ENCODE results near the gene PRKCH.

DNA sequence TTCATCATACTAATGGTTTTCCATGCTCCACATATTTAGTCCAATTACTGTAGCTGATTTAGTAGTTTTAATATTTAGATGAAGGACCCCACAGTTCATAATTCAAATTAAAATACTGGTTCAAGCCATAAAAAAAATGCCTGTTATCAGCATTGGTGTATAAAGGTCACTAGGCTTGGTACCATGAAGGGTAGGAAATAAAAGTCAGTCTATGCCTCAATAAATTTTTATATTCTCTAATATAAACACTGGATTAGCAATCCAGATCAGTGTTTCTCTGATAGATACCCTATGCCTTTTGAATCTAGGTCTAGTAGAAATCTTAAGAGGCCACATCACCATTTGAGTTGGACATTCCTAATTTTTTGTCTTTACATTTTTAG is 210.7 kb downstream of the PRKCH start:
- no peak for TF ChIP-seq TRIM28 (IDR thresholded peaks at IDR 0.05)
- no peak for TF ChIP-seq ZNF124 (CRISPR knock-in tag; IDR thresholded peaks at IDR 0.05)
- TF ChIP-seq, protein P1, sequence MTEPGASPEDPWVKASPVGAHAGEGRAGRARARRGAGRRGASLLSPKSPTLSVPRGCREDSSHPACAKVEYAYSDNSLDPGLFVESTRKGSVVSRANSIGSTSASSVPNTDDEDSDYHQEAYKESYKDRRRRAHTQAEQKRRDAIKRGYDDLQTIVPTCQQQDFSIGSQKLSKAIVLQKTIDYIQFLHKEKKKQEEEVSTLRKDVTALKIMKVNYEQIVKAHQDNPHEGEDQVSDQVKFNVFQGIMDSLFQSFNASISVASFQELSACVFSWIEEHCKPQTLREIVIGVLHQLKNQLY (CRISPR knock-in tag; conservative IDR thresholded peaks at IDR 0.05) = no peak
- no peak for TF ChIP-seq HNRNPL (IDR thresholded peaks at IDR 0.05; ENCODE audit: low read depth, low read length)
- TF ChIP-seq BRCA1 (IDR thresholded peaks at IDR 0.05) = no peak
- TF ChIP-seq BRCA1 (CRISPR knock-in tag; IDR thresholded peaks at IDR 0.05) = no peak
- TF ChIP-seq CHCHD3 (CRISPR knock-in tag; IDR thresholded peaks at IDR 0.05) = no peak
- TF ChIP-seq, protein P2, sequence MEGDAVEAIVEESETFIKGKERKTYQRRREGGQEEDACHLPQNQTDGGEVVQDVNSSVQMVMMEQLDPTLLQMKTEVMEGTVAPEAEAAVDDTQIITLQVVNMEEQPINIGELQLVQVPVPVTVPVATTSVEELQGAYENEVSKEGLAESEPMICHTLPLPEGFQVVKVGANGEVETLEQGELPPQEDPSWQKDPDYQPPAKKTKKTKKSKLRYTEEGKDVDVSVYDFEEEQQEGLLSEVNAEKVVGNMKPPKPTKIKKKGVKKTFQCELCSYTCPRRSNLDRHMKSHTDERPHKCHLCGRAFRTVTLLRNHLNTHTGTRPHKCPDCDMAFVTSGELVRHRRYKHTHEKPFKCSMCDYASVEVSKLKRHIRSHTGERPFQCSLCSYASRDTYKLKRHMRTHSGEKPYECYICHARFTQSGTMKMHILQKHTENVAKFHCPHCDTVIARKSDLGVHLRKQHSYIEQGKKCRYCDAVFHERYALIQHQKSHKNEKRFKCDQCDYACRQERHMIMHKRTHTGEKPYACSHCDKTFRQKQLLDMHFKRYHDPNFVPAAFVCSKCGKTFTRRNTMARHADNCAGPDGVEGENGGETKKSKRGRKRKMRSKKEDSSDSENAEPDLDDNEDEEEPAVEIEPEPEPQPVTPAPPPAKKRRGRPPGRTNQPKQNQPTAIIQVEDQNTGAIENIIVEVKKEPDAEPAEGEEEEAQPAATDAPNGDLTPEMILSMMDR (IDR thresholded peaks at IDR 0.05 in 2 of 3, conservative IDR thresholded peaks at IDR 0.05 in 1 of 3; ENCODE audit: insufficient read depth in 2 of 3, low read depth in 1 of 3, low read length in 3 of 3) = no peak
- no peak for TF ChIP-seq RCOR1 (IDR thresholded peaks at IDR 0.05; ENCODE audit: borderline replicate concordance in 1 of 2, low read depth in 2 of 2, low read length in 2 of 2)
- TF ChIP-seq, protein P3, sequence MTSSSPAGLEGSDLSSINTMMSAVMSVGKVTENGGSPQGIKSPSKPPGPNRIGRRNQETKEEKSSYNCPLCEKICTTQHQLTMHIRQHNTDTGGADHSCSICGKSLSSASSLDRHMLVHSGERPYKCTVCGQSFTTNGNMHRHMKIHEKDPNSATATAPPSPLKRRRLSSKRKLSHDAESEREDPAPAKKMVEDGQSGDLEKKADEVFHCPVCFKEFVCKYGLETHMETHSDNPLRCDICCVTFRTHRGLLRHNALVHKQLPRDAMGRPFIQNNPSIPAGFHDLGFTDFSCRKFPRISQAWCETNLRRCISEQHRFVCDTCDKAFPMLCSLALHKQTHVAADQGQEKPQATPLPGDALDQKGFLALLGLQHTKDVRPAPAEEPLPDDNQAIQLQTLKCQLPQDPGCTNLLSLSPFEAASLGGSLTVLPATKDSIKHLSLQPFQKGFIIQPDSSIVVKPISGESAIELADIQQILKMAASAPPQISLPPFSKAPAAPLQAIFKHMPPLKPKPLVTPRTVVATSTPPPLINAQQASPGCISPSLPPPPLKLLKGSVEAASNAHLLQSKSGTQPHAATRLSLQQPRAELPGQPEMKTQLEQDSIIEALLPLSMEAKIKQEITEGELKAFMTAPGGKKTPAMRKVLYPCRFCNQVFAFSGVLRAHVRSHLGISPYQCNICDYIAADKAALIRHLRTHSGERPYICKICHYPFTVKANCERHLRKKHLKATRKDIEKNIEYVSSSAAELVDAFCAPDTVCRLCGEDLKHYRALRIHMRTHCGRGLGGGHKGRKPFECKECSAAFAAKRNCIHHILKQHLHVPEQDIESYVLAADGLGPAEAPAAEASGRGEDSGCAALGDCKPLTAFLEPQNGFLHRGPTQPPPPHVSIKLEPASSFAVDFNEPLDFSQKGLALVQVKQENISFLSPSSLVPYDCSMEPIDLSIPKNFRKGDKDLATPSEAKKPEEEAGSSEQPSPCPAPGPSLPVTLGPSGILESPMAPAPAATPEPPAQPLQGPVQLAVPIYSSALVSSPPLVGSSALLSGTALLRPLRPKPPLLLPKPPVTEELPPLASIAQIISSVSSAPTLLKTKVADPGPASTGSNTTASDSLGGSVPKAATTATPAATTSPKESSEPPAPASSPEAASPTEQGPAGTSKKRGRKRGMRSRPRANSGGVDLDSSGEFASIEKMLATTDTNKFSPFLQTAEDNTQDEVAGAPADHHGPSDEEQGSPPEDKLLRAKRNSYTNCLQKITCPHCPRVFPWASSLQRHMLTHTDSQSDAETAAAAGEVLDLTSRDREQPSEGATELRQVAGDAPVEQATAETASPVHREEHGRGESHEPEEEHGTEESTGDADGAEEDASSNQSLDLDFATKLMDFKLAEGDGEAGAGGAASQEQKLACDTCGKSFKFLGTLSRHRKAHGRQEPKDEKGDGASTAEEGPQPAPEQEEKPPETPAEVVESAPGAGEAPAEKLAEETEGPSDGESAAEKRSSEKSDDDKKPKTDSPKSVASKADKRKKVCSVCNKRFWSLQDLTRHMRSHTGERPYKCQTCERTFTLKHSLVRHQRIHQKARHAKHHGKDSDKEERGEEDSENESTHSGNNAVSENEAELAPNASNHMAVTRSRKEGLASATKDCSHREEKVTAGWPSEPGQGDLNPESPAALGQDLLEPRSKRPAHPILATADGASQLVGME (CRISPR knock-in tag; IDR thresholded peaks at IDR 0.05) = no peak
- TF ChIP-seq, protein P4, sequence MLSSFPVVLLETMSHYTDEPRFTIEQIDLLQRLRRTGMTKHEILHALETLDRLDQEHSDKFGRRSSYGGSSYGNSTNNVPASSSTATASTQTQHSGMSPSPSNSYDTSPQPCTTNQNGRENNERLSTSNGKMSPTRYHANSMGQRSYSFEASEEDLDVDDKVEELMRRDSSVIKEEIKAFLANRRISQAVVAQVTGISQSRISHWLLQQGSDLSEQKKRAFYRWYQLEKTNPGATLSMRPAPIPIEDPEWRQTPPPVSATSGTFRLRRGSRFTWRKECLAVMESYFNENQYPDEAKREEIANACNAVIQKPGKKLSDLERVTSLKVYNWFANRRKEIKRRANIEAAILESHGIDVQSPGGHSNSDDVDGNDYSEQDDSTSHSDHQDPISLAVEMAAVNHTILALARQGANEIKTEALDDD (IDR thresholded peaks at IDR 0.05) = no peak
